Caco-2 (cell line): Measurements from ENCODE around the gene CDK5RAP2. TPM values are rescaled to one million over a fixed set of nuclear protein-coding genes. Genes with fewer than 3 reads are reported as not detected.

Experiments
- BruUV-seq: library from RNA; stranded (reverse); fragments of 400-500 nt; replicated peaks from 2 replicates; lab custom pipeline; 2021; lab: Mats Ljungman, UMichigan
- CTCF ChIA-PET: fragments of 300-600 bp; sonication (Branson Sonifier 250); formaldehyde crosslinking; loops from one replicate; lab custom pipeline; 2022; ENCODE audit warnings: antibody characterized with exemption; lab: Charles Lee
- POLR2A ChIA-PET: fragments of 300-600 bp; sonication (Branson Sonifier 250); formaldehyde crosslinking; loops from one replicate; lab custom pipeline; 2022; ENCODE audit warnings: antibody characterized with exemption; lab: Charles Lee
- DNase-seq, 2 experiments: peaks; one replicate each; pipeline versions ENCODE4 v3.0.0 to v3.0.0-alpha.2; 2020 to 2022
- H3K27me3 ChIP-seq: replicated peaks from 2 replicates; pipeline ENCODE4 v1.6.0; 2011; ENCODE audit warnings: low read length; ENCODE audit not compliant: control insufficient read depth, insufficient read depth
- H3K36me3 ChIP-seq: 2 replicates; pipeline ENCODE4 v1.5.1; 2011; ENCODE audit warnings: low read length; ENCODE audit not compliant: control insufficient read depth, insufficient read depth
- H3K4me1 ChIP-seq: fragments of 250-450 bp; sonication (Bioruptor Pico); 2 replicates; pipeline ENCODE4 v1.5.1; 2020; ENCODE audit warnings: mild to moderate bottlenecking
- H3K4me3 ChIP-seq: 2 replicates; pipeline ENCODE4 v1.5.1; 2011; ENCODE audit warnings: low read depth, mild to moderate bottlenecking, control low read depth, low read length
- H3K9me3 ChIP-seq: fragments of 250-450 bp; sonication (Bioruptor Pico); 2 replicates; pipeline ENCODE4 v1.5.1; 2020; ENCODE audit warnings: mild to moderate bottlenecking, moderate library complexity
- H3K27ac Mint-ChIP-seq: one replicate; pipeline ENCODE4 v1.8.0; 2022; ENCODE audit warnings: mixed read lengths; ENCODE audit not compliant: unreplicated experiment
- H3K27me3 Mint-ChIP-seq: one replicate; pipeline ENCODE4 v1.8.0; 2022; ENCODE audit warnings: mixed read lengths; ENCODE audit not compliant: insufficient read depth, unreplicated experiment
- H3K36me3 Mint-ChIP-seq: one replicate; pipeline ENCODE4 v1.8.0; 2022; ENCODE audit warnings: mild to moderate bottlenecking, mixed read lengths; ENCODE audit not compliant: insufficient read depth, unreplicated experiment
- H3K4me1 Mint-ChIP-seq: one replicate; pipeline ENCODE4 v1.8.0; 2022; ENCODE audit warnings: low read depth, mixed read lengths; ENCODE audit not compliant: unreplicated experiment
- H3K4me3 Mint-ChIP-seq: one replicate; pipeline ENCODE4 v1.8.0; 2022; ENCODE audit warnings: mild to moderate bottlenecking, moderate library complexity, mixed read lengths; ENCODE audit not compliant: unreplicated experiment
- H3K9me3 Mint-ChIP-seq: one replicate; pipeline ENCODE4 v1.8.0; 2022; ENCODE audit warnings: mixed read lengths; ENCODE audit not compliant: unreplicated experiment
- CTCF ChIP-seq, 2 experiments: fragments of 200-600 bp in 1 of 2; IDR thresholded peaks; 1 replicate in 1 of 2; 2 replicates in 1 of 2; pipeline versions ENCODE4 v1.5.1 to v1.8.0; 2011 to 2022; ENCODE audit warnings: antibody characterized with exemption in 1 of 2, control low read depth in 1 of 2, inconsistent platforms in 1 of 2, low read depth in 1 of 2, low read length in 1 of 2, mild to moderate bottlenecking in 1 of 2, moderate library complexity in 1 of 2; ENCODE audit not compliant: insufficient read depth in 1 of 2, severe bottlenecking in 1 of 2, unreplicated experiment in 1 of 2
- intact Hi-C: fragments of 100-400 bp; cut with micrococcal nuclease; formaldehyde crosslinking; loops from one replicate; pipeline ENCODE4 v1.10.0; 2022; ENCODE audit not compliant: unreplicated experiment
- total RNA-seq: library from RNA; stranded (reverse); gene quantifications from 2 replicates; pipeline ENCODE4 v1.2.3, GENCODE V29; 2022

CDK5RAP2 gene
- total RNA-seq, 1 experiment from 2014 or later: 71.3 TPM

DNA sequence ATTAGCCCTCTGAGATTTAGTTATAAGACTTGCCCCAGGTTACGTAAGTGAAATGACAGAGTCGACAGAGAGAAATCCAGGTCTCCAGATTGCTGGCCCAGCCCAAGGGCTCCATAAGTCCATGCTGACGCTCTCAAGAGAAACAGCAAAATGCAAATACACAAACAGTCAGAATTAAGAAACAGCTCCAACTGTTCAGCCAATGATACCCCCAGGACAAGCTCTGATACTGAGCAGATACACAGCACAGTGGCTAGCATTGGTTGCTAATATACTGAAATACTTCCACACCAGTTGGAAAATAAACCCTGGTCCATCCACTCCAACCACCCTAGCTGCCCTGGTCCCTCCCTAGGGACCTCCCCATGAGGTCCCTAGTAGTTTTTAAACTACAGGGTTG, 94.2 kb downstream of the CDK5RAP2 start:
- H3K36me3 ChIP-seq: 0 out of 2 replicates have a peak, but pooled peaks cover 1% of the 10 kb centered on the region
- no TSS peak for BruUV-seq
- Mint-ChIP-seq H3K4me1 (no peaks in the 10 kb centered on the region), H3K36me3 (peaks cover 41% of the 10 kb centered on the region), H3K27ac (no peak overlapping the region), H3K9me3 (no peaks in the 10 kb centered on the region), H3K27me3 (no peaks in the 10 kb centered on the region), H3K4me3 (no peak overlapping the region)
- ChIA-PET CTCF (interaction anchor here (1.1 kb wide), 1 partner anchor 9 kb away, joined by 3 read pairs; no protein-coding TSS in a partner anchor), POLR2A (no interaction called here)
- no peaks in the 10 kb centered on the region for H3K27me3 ChIP-seq
- H3K4me3 ChIP-seq: no peak overlapping the region
- no peak for TF ChIP-seq CTCF (IDR thresholded peaks at IDR 0.05; ENCODE audit: insufficient read depth in 1 of 2, low read depth in 1 of 2, low read length in 1 of 2, severe bottlenecking in 1 of 2, unreplicated experiment in 1 of 2)
- no peaks in the 10 kb centered on the region for H3K4me1 ChIP-seq
- DNase-seq: no peak
- intact Hi-C loops: no loop called here
- H3K9me3 ChIP-seq: no peaks in the 10 kb centered on the region

DNA sequence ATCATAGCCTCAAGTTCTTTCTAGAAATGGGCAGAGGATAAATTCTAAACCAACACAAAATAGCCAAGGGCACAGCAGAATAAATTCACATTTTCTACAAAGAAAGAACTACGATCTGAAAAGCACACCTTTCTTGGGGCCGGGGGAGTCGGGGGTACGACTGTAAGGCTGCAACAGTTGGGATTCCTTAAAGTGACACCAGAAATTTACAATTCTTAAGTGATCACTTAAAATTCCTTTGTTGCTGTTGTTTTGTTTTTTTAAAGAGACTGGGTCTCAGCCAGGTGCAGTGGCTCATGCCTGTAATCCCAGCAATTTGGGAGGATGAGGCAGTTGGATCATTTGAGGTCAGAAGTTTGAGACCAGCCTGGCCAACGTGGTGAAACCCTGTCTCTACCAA, 95.8 kb downstream of the CDK5RAP2 start:
- H3K27me3 ChIP-seq: no peaks in the 10 kb centered on the region
- ChIA-PET CTCF (no interaction called here), POLR2A (no interaction called here)
- no peaks in the 10 kb centered on the region for H3K27me3 Mint-ChIP-seq
- H3K4me3 Mint-ChIP-seq: no peak overlapping the region
- intact Hi-C loops: no loop called here
- peaks cover 31% of the 10 kb centered on the region for H3K36me3 Mint-ChIP-seq
- no TSS peak for BruUV-seq
- H3K9me3 Mint-ChIP-seq: no peaks in the 10 kb centered on the region
- no peaks in the 10 kb centered on the region for H3K9me3 ChIP-seq
- H3K4me3 ChIP-seq: no peak overlapping the region
- no peak for DNase-seq
- no peak for TF ChIP-seq CTCF (IDR thresholded peaks at IDR 0.05; ENCODE audit: insufficient read depth in 1 of 2, low read depth in 1 of 2, low read length in 1 of 2, severe bottlenecking in 1 of 2, unreplicated experiment in 1 of 2)
- H3K4me1 Mint-ChIP-seq: no peaks in the 10 kb centered on the region
- no peak overlapping the region for H3K27ac Mint-ChIP-seq
- no peaks in the 10 kb centered on the region for H3K4me1 ChIP-seq
- H3K36me3 ChIP-seq: no peaks in the 10 kb centered on the region

DNA sequence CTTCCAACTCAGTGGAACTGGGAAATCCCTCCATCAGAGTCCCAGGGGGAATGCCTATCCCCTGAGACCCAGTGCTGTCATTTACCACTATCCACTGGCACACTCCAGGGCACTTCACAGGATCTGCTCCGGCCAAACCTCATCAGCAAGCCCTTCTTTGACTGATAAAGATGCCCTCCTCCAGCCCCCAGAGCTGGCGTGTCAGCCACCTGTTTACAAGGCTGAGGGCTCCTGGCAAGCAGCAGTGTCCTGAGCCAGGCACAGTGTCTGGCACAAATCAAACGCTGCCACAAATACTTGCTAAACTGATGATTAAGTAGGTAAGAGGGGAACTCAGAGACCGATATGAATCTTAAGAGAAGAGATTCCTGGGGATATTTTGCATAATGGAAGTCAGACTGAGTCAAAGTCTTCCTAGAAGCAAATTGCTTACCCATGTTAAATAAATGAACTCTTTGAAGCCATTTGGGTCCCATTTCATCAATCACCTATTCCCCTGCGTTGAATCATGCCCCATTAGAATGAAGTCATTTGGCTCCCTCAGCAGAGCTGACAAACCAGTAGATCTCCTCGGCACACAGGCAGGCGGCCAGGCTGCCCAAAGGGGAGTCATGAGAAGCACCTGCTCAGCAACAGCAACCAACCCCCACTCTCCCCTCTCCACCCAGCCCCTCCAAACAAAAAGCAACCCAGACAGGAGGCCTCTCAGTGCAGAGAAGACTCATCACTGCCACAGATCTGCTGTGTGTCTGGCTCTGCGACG, 97.4 kb downstream of the CDK5RAP2 start:
- intact Hi-C loops: no loop called here
- H3K36me3 ChIP-seq: no peaks in the 10 kb centered on the region
- no peaks in the 10 kb centered on the region for H3K27me3 ChIP-seq
- TF ChIP-seq CTCF (IDR thresholded peaks at IDR 0.05; ENCODE audit: insufficient read depth in 1 of 2, low read depth in 1 of 2, low read length in 1 of 2, severe bottlenecking in 1 of 2, unreplicated experiment in 1 of 2): no peak
- H3K4me3 Mint-ChIP-seq: no peak overlapping the region
- no peak overlapping the region for H3K4me3 ChIP-seq
- H3K36me3 Mint-ChIP-seq: peaks cover 32% of the 10 kb centered on the region
- ChIA-PET CTCF (no interaction called here), POLR2A (no interaction called here)
- H3K4me1 ChIP-seq: no peaks in the 10 kb centered on the region
- no peaks in the 10 kb centered on the region for H3K27me3 Mint-ChIP-seq
- no peak overlapping the region for H3K27ac Mint-ChIP-seq
- BruUV-seq: no TSS peak
- H3K9me3 ChIP-seq: no peaks in the 10 kb centered on the region
- no peak for DNase-seq
- no peaks in the 10 kb centered on the region for H3K9me3 Mint-ChIP-seq
- no peaks in the 10 kb centered on the region for H3K4me1 Mint-ChIP-seq
